Measurements from ENCODE around the gene RPS16.

RPS16 gene

GRCh38 chr19:39412100-39412866, 23.5 kb downstream of the RPS16 start, which contains the start of gene PLEKHG2:
PLEKHG2 (plus strand) TSS chr19:39412669; CDS start chr19:39414087, 1,418 bp downstream.
- WGBS (ENCODE audit: insufficient coverage, insufficient read length) = no CpG with 5 or more reads among the region's 60 CpGs
- DNase-seq (ENCODE audit: low read depth, low spot score) = peak; percentile 95
- H3K4me1 ChIP-seq (ENCODE audit: control insufficient read depth, insufficient read depth, low read length) = peaks cover 15% of the 10 kb centered on the region
- no peaks in the 10 kb centered on the region for H3K27me3 ChIP-seq (ENCODE audit: control insufficient read depth, insufficient read depth, low read length)
- H3K4me3 ChIP-seq (ENCODE audit: low read length) = peak within 1 kb of the TSS; percentile 62; the same call in 1 of the 2 replicates
- no peak within 1 kb of the TSS for H3K27ac ChIP-seq (ENCODE audit: low read length)
- H3K9me3 ChIP-seq (ENCODE audit: control insufficient read depth, insufficient read depth, low read length) = no peaks in the 10 kb centered on the region
- peaks cover 4% of the 10 kb centered on the region; the same call in 1 of the 2 replicates for H3K36me3 ChIP-seq (ENCODE audit: control insufficient read depth, insufficient read depth, low read length)

GRCh38 chr19:39411832-39412099, 24.0 kb downstream of the RPS16 start:
- H3K4me3 ChIP-seq (ENCODE audit: low read length) = peak overlapping the region; percentile 34; the same call in 1 of the 2 replicates
- WGBS (ENCODE audit: insufficient coverage, insufficient read length) = no CpG with 5 or more reads among the region's 7 CpGs
- H3K9me3 ChIP-seq (ENCODE audit: control insufficient read depth, insufficient read depth, low read length) = no peaks in the 10 kb centered on the region
- H3K27me3 ChIP-seq (ENCODE audit: control insufficient read depth, insufficient read depth, low read length) = no peaks in the 10 kb centered on the region
- peaks cover 15% of the 10 kb centered on the region for H3K4me1 ChIP-seq (ENCODE audit: control insufficient read depth, insufficient read depth, low read length)
- H3K36me3 ChIP-seq (ENCODE audit: control insufficient read depth, insufficient read depth, low read length) = peaks cover 2% of the 10 kb centered on the region; the same call in 1 of the 2 replicates
- no peak for DNase-seq (ENCODE audit: low read depth, low spot score)
- no peak overlapping the region for H3K27ac ChIP-seq (ENCODE audit: low read length)

- WGBS (ENCODE audit: insufficient coverage, insufficient read length) = 100% methylated on average over 1 of the region's 9 CpGs
- DNase-seq (ENCODE audit: low read depth, low spot score) = no peak
- Histone ChIP-seq H3K27ac (ENCODE audit: low read length) (no peak overlapping the region), H3K4me3 (ENCODE audit: low read length) (no peak overlapping the region), H3K9me3 (ENCODE audit: control insufficient read depth, insufficient read depth, low read length) (no peaks in the 10 kb centered on the region), H3K36me3 (ENCODE audit: control insufficient read depth, insufficient read depth, low read length) (no peaks in the 10 kb centered on the region), H3K4me1 (ENCODE audit: control insufficient read depth, insufficient read depth, low read length) (peaks cover 15% of the 10 kb centered on the region), H3K27me3 (ENCODE audit: control insufficient read depth, insufficient read depth, low read length) (no peaks in the 10 kb centered on the region)
These were observed 24.5 kb downstream of the RPS16 start for GRCh38 chr19:39411081-39411831.

GRCh38 chr19:39410831-39411080, 25.0 kb downstream of the RPS16 start:
- no CpG with 5 or more reads among the region's 1 CpG for WGBS (ENCODE audit: insufficient coverage, insufficient read length)
- H3K27ac ChIP-seq (ENCODE audit: low read length) = no peak overlapping the region
- H3K4me1 ChIP-seq (ENCODE audit: control insufficient read depth, insufficient read depth, low read length) = peaks cover 15% of the 10 kb centered on the region
- H3K9me3 ChIP-seq (ENCODE audit: control insufficient read depth, insufficient read depth, low read length) = no peaks in the 10 kb centered on the region
- no peak overlapping the region for H3K4me3 ChIP-seq (ENCODE audit: low read length)
- no peaks in the 10 kb centered on the region for H3K36me3 ChIP-seq (ENCODE audit: control insufficient read depth, insufficient read depth, low read length)
- H3K27me3 ChIP-seq (ENCODE audit: control insufficient read depth, insufficient read depth, low read length) = no peaks in the 10 kb centered on the region
- DNase-seq (ENCODE audit: low read depth, low spot score) = no peak

GRCh38 chr19:39410017-39410830, 25.5 kb downstream of the RPS16 start:
- WGBS (ENCODE audit: insufficient coverage, insufficient read length) = 100% methylated on average over 1 of the region's 35 CpGs
- no peak overlapping the region for H3K27ac ChIP-seq (ENCODE audit: low read length)
- H3K9me3 ChIP-seq (ENCODE audit: control insufficient read depth, insufficient read depth, low read length) = no peaks in the 10 kb centered on the region
- peaks cover 16% of the 10 kb centered on the region for H3K4me1 ChIP-seq (ENCODE audit: control insufficient read depth, insufficient read depth, low read length)
- DNase-seq (ENCODE audit: low read depth, low spot score) = no peak
- H3K36me3 ChIP-seq (ENCODE audit: control insufficient read depth, insufficient read depth, low read length) = no peaks in the 10 kb centered on the region
- no peaks in the 10 kb centered on the region for H3K27me3 ChIP-seq (ENCODE audit: control insufficient read depth, insufficient read depth, low read length)
- peak overlapping the region; percentile 62 for H3K4me3 ChIP-seq (ENCODE audit: low read length)

- H3K4me3 ChIP-seq (ENCODE audit: low read length) = peak overlapping the region; percentile 62
- DNase-seq (ENCODE audit: low read depth, low spot score) = no peak
- no CpG with 5 or more reads among the region's 52 CpGs for WGBS (ENCODE audit: insufficient coverage, insufficient read length)
- H3K27me3 ChIP-seq (ENCODE audit: control insufficient read depth, insufficient read depth, low read length) = no peaks in the 10 kb centered on the region
- H3K9me3 ChIP-seq (ENCODE audit: control insufficient read depth, insufficient read depth, low read length) = no peaks in the 10 kb centered on the region
- no peak overlapping the region for H3K27ac ChIP-seq (ENCODE audit: low read length)
- no peaks in the 10 kb centered on the region for H3K36me3 ChIP-seq (ENCODE audit: control insufficient read depth, insufficient read depth, low read length)
- peaks cover 16% of the 10 kb centered on the region for H3K4me1 ChIP-seq (ENCODE audit: control insufficient read depth, insufficient read depth, low read length)
These were observed 26.3 kb downstream of the RPS16 start for GRCh38 chr19:39409208-39410016.

GRCh38 chr19:39408392-39409207, 27.1 kb downstream of the RPS16 start:
- no peak for DNase-seq (ENCODE audit: low read depth, low spot score)
- no peaks in the 10 kb centered on the region for H3K36me3 ChIP-seq (ENCODE audit: control insufficient read depth, insufficient read depth, low read length)
- no peak overlapping the region for H3K27ac ChIP-seq (ENCODE audit: low read length)
- no peak overlapping the region for H3K4me3 ChIP-seq (ENCODE audit: low read length)
- peaks cover 13% of the 10 kb centered on the region for H3K4me1 ChIP-seq (ENCODE audit: control insufficient read depth, insufficient read depth, low read length)
- no peaks in the 10 kb centered on the region for H3K9me3 ChIP-seq (ENCODE audit: control insufficient read depth, insufficient read depth, low read length)
- WGBS (ENCODE audit: insufficient coverage, insufficient read length) = no CpG with 5 or more reads among the region's 20 CpGs
- H3K27me3 ChIP-seq (ENCODE audit: control insufficient read depth, insufficient read depth, low read length) = no peaks in the 10 kb centered on the region

GRCh38 chr19:39407660-39408391, 27.9 kb downstream of the RPS16 start:
- H3K27ac ChIP-seq (ENCODE audit: low read length) = no peak overlapping the region
- no peaks in the 10 kb centered on the region for H3K9me3 ChIP-seq (ENCODE audit: control insufficient read depth, insufficient read depth, low read length)
- peaks cover 13% of the 10 kb centered on the region for H3K4me1 ChIP-seq (ENCODE audit: control insufficient read depth, insufficient read depth, low read length)
- H3K36me3 ChIP-seq (ENCODE audit: control insufficient read depth, insufficient read depth, low read length) = no peaks in the 10 kb centered on the region
- H3K27me3 ChIP-seq (ENCODE audit: control insufficient read depth, insufficient read depth, low read length) = no peaks in the 10 kb centered on the region
- H3K4me3 ChIP-seq (ENCODE audit: low read length) = peak overlapping the region; percentile 56; the same call in 1 of the 2 replicates
- no peak for DNase-seq (ENCODE audit: low read depth, low spot score)
- WGBS (ENCODE audit: insufficient coverage, insufficient read length) = no CpG with 5 or more reads among the region's 40 CpGs

- peaks cover 13% of the 10 kb centered on the region for H3K4me1 ChIP-seq (ENCODE audit: control insufficient read depth, insufficient read depth, low read length)
These were observed 28.4 kb downstream of the RPS16 start for GRCh38 chr19:39407410-39407659.

More at GRCh38 chr19:39407410-39407659, 28.4 kb downstream of the RPS16 start:
- H3K4me3 ChIP-seq (ENCODE audit: low read length) = peak overlapping the region; percentile 56
- no peaks in the 10 kb centered on the region for H3K27me3 ChIP-seq (ENCODE audit: control insufficient read depth, insufficient read depth, low read length)
- no peak for DNase-seq (ENCODE audit: low read depth, low spot score)
- H3K9me3 ChIP-seq (ENCODE audit: control insufficient read depth, insufficient read depth, low read length) = no peaks in the 10 kb centered on the region
- no peak overlapping the region for H3K27ac ChIP-seq (ENCODE audit: low read length)
- WGBS (ENCODE audit: insufficient coverage, insufficient read length) = no CpG with 5 or more reads among the region's 14 CpGs
- no peaks in the 10 kb centered on the region for H3K36me3 ChIP-seq (ENCODE audit: control insufficient read depth, insufficient read depth, low read length)

Measured in iPS DF 6.9 (cell line).